Mucosa of descending colon (tissue), 3 donors: ENCODE results near the gene CDKL1. TPM values are rescaled to one million over a fixed set of nuclear protein-coding genes. Genes with fewer than 3 reads are reported as not detected.

Experiments
- ATAC-seq: fragments of 200-7000 bp; cut with Tn5 transposase; one replicate; pipeline ENCODE4 v1.9.1; 2020; ENCODE audit warnings: mild to moderate bottlenecking, moderate library complexity
- DNase-seq, 3 donors: peaks; one replicate each; pipeline ENCODE4 v3.0.0-alpha.2; 2020
- H3K36me3 ChIP-seq: fragments of 200-600 bp; one replicate; pipeline ENCODE4 v1.8.0; 2021; ENCODE audit warnings: low read depth, mild to moderate bottlenecking
- H3K4me1 ChIP-seq: fragments of 200-600 bp; one replicate; pipeline ENCODE4 v1.8.0; 2021; ENCODE audit warnings: low read depth, mild to moderate bottlenecking
- H3K4me3 ChIP-seq: fragments of 200-600 bp; one replicate; pipeline ENCODE4 v1.8.0; 2021; ENCODE audit warnings: mild to moderate bottlenecking
- H3K9me3 ChIP-seq: fragments of 200-600 bp; one replicate; pipeline ENCODE4 v1.8.0; 2021; ENCODE audit warnings: mild to moderate bottlenecking
- CTCF ChIP-seq: fragments of 200-600 bp; IDR thresholded peaks from one replicate; pipeline ENCODE4 v1.8.0; 2022; ENCODE audit warnings: antibody characterized with exemption, mild to moderate bottlenecking
- intact Hi-C, 2 donors: fragments of 100-400 bp; cut with DNase I in 1 of 2; cut with micrococcal nuclease in 1 of 2; formaldehyde crosslinking; loops; one replicate each; pipeline versions ENCODE4 v1.11.0 to v1.11.1; 2022; cut with DNase I, micrococcal nuclease
- microRNA-seq: library from miRNA; unstranded; fragments of <30 nt; microRNA quantifications from one replicate; pipeline ENCODE4, GENCODE V29; 2019
- total RNA-seq, 3 donors: library from RNA; stranded (reverse); fragmentation: NEBNext Ultra II Directional in 2 of 3; extraction: Animal tissue kit (Norgen Biotek cat#: 25700) in 2 of 3; gene quantifications; one replicate each; pipeline versions ENCODE4 v1.2.1 to v1.2.4, GENCODE V29; 2021 to 2023
- donor health status: DM: no; HTN: no; CAD: no; lungs with moderate emphysema.
- donor health status: DM: no; HTN: no; CAD: no.
- donor health status: DM: no; HTN: yes; CAD: no.

Gene CDKL1
- total RNA-seq, 3 donors from 2014 or later: 31.0 to 70.4 (median 53.5) TPM

DNA sequence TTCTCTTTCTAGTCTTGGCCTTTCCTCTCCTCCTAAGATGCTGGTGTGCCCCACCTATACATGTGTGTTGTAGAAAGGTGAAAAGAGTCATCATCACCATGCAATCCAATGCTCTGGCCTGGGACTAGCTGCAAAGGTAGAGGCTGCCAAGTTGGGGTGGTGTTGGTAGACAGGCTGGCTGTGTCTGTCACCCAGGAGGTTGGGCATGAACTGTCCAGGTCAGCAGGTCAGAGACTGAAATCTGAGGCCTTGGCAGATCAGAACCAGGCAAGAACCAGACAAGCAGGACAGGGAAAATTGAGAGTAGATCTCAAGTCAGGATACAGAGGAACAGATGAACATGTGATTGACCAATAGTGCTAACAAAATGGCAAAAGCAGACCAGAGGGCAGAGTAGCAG, 110.8 kb downstream of the CDKL1 start:
- no peaks in the 10 kb centered on the region for H3K4me1 ChIP-seq
- no peak overlapping the region for H3K4me3 ChIP-seq
- H3K9me3 ChIP-seq: no peaks in the 10 kb centered on the region
- DNase-seq (no peak), ATAC-seq (no peak)
- no peaks in the 10 kb centered on the region for H3K36me3 ChIP-seq
- TF ChIP-seq CTCF: no peak
- intact Hi-C loops: no loop called here

Small RNA genes lying within 50 kb of the gene (microRNA-seq; reads per million reads assigned to microRNA genes)
- gene MIR4504: 0.70 reads per million

Other genes starting within 250 kb of the CDKL1 start
- 10 to 100 TPM; 38.0 to 60.2 (median 44.4) TPM for gene SOS2, start 165.3 kb downstream of the CDKL1 start, total RNA-seq
- 10 to 100 TPM in 1 of 3 donors, 1 to 10 TPM in 2; 7.2 to 11.2 (median 9.8) TPM for gene L2HGDH, start 84.7 kb downstream of the CDKL1 start, total RNA-seq
- 10 to 100 TPM; 18.9 to 27.6 (median 21.5) TPM for gene DMAC2L, start 84.6 kb downstream of the CDKL1 start, total RNA-seq
- gene MAP4K5, start 135.7 kb upstream of the CDKL1 start, total RNA-seq: 10 to 100 TPM; 42.2 to 65.8 (median 45.3) TPM
- gene ATL1, start 163.3 kb upstream of the CDKL1 start, total RNA-seq: 10 to 100 TPM; 12.0 to 15.1 (median 13.1) TPM